Measurements from ENCODE around the gene CACNG6. TPM values are rescaled to one million over a fixed set of nuclear protein-coding genes. Genes with fewer than 3 reads are reported as not detected.

Gene CACNG6
- total RNA-seq, 4 donors from 2014 or later = not detected

DNA sequence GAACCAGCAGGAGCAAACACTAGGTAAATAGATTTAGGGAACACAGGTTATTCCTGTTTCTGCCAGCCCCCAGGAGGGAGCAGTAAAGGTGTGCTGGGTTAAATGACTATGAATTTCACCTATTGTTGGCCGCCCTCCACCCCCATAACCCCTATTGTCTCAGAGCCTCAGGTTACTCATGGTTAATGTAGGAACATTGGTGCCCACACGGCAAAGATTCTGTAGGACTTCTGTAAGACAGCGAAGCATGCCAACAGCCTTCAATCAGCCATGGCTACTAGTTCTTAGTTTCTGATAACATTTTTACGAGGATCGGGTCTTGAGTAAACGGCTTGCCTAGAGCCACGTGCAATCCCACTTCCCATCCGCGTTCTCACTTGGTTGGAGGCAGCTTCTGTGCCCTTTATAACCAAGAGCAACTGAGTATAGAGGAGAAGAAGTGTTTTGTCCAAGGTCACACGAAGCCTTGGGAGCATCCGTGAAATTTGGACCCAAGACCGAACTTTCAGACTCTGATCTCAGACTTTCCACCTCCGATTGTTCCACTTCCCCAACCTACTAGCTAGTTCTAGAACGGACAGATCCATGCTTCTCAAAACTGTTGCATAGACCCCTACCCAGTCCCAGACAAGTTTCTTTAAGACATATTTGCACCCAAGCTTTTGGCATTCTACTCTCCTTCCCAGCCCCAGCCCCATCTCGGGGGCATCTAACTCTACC lies 33.8 kb upstream of the CACNG6 start:
- peaks cover 0 to 25% of the 10 kb centered on the region in 2 donors for H3K27me3 ChIP-seq
- no peak overlapping the region for H3K4me3 ChIP-seq

GRCh38 chr19:53958168-53958571 lies 33.3 kb upstream of the CACNG6 start:
- Histone ChIP-seq H3K36me3 (no peaks in the 10 kb centered on the region), H3K27me3 (peaks cover 0 to 29% of the 10 kb centered on the region in 2 donors), H3K27ac (no peak overlapping the region), H3K4me1 (no peaks in the 10 kb centered on the region), H3K9me3 (no peaks in the 10 kb centered on the region), H3K4me3 (no peak overlapping the region)
- DNase-seq = no peak
- TF ChIP-seq, protein P1, sequence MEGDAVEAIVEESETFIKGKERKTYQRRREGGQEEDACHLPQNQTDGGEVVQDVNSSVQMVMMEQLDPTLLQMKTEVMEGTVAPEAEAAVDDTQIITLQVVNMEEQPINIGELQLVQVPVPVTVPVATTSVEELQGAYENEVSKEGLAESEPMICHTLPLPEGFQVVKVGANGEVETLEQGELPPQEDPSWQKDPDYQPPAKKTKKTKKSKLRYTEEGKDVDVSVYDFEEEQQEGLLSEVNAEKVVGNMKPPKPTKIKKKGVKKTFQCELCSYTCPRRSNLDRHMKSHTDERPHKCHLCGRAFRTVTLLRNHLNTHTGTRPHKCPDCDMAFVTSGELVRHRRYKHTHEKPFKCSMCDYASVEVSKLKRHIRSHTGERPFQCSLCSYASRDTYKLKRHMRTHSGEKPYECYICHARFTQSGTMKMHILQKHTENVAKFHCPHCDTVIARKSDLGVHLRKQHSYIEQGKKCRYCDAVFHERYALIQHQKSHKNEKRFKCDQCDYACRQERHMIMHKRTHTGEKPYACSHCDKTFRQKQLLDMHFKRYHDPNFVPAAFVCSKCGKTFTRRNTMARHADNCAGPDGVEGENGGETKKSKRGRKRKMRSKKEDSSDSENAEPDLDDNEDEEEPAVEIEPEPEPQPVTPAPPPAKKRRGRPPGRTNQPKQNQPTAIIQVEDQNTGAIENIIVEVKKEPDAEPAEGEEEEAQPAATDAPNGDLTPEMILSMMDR (IDR thresholded peaks at IDR 0.05) = no peak
- TF ChIP-seq POLR2A (IDR thresholded peaks at IDR 0.05) = no peak

More for the DNA sequence above, 33.8 kb upstream of the CACNG6 start:
- no peak for DNase-seq
- H3K9me3 ChIP-seq = no peaks in the 10 kb centered on the region
- no peaks in the 10 kb centered on the region for H3K4me1 ChIP-seq
- TF ChIP-seq POLR2A (IDR thresholded peaks at IDR 0.05) = no peak
- TF ChIP-seq, protein P1 (IDR thresholded peaks at IDR 0.05) = no peak
- no peak overlapping the region for H3K27ac ChIP-seq
- no peaks in the 10 kb centered on the region for H3K36me3 ChIP-seq

- no peaks in the 10 kb centered on the region for H3K36me3 ChIP-seq
- H3K27ac ChIP-seq = no peak overlapping the region
- H3K27me3 ChIP-seq = peaks cover 0 to 32% of the 10 kb centered on the region in 2 donors
- H3K4me3 ChIP-seq = no peak overlapping the region
- no peaks in the 10 kb centered on the region for H3K4me1 ChIP-seq
- TF ChIP-seq, protein P1 (IDR thresholded peaks at IDR 0.05) = no peak
- no peak for TF ChIP-seq POLR2A (IDR thresholded peaks at IDR 0.05)
- H3K9me3 ChIP-seq = no peaks in the 10 kb centered on the region
- DNase-seq = no peak
These were observed 32.3 kb upstream of the CACNG6 start for GRCh38 chr19:53958823-53959757.

GRCh38 chr19:53960187-53960586 lies 31.2 kb upstream of the CACNG6 start:
- H3K27me3 ChIP-seq = peaks cover 0 to 32% of the 10 kb centered on the region in 2 donors

GRCh38 chr19:53960886-53961285 lies 30.6 kb upstream of the CACNG6 start:
- H3K4me1 ChIP-seq = no peaks in the 10 kb centered on the region
- H3K9me3 ChIP-seq = no peaks in the 10 kb centered on the region
- H3K4me3 ChIP-seq = no peak overlapping the region
- TF ChIP-seq POLR2A (IDR thresholded peaks at IDR 0.05) = no peak
- TF ChIP-seq, protein P1 (IDR thresholded peaks at IDR 0.05) = no peak
- H3K27me3 ChIP-seq = peaks cover 0 to 32% of the 10 kb centered on the region in 2 donors
- H3K27ac ChIP-seq = no peak overlapping the region
- H3K36me3 ChIP-seq = no peaks in the 10 kb centered on the region
- DNase-seq = no peak

More at GRCh38 chr19:53960187-53960586, 31.2 kb upstream of the CACNG6 start:
- TF ChIP-seq POLR2A (IDR thresholded peaks at IDR 0.05) = no peak
- TF ChIP-seq, protein P1 (IDR thresholded peaks at IDR 0.05) = no peak
- no peak overlapping the region for H3K4me3 ChIP-seq
- DNase-seq = no peak
- H3K27ac ChIP-seq = no peak overlapping the region
- H3K4me1 ChIP-seq = no peaks in the 10 kb centered on the region
- H3K9me3 ChIP-seq = no peaks in the 10 kb centered on the region
- no peaks in the 10 kb centered on the region for H3K36me3 ChIP-seq

Measured in Peyer's patch (tissue), 4 donors.